GM18498 (cell line): Measurements from ENCODE around the gene PGLYRP1.

ENCODE experiments used
- ATAC-seq: cut with Tn5 transposase; IDR thresholded peaks from one replicate; pipeline ENCODE4 v1.9.1; 2021; ENCODE audit warnings: mild to moderate bottlenecking, moderate library complexity; ENCODE audit not compliant: unreplicated experiment

The PGLYRP1 gene, protein sequence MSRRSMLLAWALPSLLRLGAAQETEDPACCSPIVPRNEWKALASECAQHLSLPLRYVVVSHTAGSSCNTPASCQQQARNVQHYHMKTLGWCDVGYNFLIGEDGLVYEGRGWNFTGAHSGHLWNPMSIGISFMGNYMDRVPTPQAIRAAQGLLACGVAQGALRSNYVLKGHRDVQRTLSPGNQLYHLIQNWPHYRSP

DNA sequence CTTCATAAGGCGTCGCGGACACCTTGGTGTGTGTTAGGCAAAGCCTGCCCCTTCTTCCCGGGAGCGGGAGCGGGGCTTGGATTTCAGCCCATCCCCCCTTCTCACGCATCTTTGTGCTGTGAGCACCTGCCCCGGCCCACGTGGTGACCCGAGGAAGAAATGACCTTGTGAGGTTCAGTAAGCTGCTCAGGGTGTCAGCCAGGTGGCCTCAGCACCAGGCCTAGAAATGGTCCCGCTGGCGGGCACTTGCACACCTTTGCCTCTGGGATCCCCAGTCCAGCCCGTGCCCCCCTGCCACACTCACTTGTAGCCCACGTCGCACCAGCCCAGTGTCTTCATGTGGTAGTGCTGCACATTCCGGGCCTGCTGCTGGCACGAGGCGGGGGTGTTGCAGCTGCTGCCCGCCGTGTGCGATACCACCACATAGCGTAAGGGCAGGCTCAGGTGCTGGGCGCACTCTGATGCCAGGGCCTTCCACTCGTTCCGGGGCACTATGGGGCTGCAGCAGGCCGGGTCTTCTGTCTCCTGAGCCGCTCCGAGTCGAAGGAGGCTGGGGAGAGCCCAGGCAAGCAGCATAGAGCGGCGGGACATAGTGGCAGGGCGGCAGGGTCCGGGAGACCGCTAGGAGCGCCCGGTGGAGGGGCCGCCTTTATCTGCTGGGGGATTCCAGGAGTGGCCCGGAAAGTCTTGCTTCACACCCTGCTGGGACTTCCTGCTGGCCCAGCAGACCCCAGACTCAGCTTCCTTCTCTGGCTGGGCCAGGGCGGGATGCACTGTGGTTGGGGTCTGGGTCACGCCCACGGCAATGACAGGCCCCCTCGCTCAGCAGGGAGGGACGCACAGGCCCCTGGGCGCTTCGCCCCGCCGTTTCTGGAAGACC, at the start of gene PGLYRP1:
TSS of gene PGLYRP1 (minus strand) at position 623 of the 880 bp plus-strand sequence. CDS start at position 591, 32 bp downstream.
- ATAC-seq: no peak

DNA sequence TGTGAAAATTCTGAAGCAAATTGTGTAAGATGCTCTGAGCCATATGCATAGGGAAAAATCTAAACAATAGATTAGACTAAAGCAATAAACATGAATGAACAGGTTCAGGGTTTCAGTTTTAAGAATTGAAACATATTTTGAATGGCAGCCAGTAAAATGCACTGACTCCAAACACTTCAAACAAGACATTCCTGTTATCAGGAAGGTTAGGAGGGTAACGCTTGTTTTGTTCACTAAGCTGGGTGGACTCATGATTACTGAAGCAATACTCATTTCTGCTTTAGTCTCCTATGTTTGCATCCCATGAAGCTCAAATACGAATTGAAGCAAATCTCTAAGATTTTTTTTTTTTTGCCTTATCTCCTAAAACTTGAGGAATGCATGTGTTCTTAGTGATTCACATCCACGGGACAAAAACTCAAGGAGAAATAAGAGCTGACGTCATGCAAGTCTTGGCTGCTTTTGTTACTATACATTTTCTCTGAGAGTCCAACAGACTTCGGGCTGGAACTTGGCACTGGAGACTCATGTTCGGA, 47.0 kb upstream of the PGLYRP1 start:
- ATAC-seq: no peak

DNA sequence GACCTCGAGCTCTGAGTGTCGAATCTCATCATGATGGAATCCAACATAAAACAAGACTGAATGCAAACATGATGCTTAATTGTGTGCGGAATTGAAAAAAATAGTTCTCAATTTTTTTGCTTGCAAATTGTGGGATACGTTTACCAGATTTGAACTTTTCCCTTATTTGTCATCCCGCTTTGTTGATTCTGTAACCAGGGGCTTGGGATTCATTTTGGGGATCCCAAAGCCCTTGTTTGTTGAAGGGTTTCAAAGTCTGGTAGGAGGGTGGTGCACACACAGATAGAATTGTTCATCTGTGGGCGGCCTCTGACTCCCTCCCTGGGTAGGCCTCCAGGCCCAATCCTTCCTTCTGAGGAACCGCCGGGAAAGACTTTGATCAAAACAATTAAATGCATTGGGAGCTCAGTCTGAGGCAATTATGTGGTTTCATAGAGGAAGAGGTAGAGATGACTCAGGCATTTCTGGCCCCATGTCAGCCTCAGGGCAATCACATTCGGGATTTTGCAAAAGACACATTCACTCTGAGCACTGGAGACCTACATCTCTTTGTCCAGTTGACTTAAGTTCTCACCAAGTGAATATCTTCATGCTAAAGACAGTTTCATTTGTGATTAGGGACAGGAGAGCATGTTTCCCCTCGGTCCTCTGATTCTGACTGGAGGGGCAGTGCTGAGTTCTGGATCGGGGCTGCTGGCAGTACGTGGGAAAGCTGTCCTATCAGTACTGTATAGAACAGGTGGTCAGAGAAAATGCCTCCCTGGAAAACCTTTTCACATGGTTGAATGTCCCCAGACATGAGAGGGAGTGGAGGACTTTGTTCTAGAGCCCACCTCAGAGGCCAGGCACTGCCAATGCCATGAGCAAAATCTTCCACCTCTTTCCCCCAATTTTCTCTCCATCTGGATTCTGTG, 45.7 kb upstream of the PGLYRP1 start:
- no peak for ATAC-seq

DNA sequence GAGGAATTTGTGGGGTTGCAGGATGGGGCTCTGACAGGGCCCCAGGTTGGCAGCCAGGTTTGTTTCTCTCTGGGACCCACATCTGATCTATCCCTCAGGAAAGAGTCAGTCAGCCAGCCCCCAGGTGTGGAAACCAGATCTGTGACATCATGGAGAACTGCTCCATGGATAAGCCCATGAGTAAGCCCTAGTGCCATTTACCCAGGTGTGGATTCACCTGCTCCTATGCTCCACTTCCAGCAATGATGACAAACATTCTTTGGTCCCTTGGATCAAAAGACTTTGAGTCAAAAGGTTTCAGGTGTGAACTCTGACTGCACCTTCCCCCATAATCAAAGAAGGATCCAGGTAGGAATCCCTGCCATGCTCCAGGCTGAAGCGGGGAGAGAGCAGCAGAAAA, 44.8 kb upstream of the PGLYRP1 start:
- ATAC-seq: no peak

DNA sequence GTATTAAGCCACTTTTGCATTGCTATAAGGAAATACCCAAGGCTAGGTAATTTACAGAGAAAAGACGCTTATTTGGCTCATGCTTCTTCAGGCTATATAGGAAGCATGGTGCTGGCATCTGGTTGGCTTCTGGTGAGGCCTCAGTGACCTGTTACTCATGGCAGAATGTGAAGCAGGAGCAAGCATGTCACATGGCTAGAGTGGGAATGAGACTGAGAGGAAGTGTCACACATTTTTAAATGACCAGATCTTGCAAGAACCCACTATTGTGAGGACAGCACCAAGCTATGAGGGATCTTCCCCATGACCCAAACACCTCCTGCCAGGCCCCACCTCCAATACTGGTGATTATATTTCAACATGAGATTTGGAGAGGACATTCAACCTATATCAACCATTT, 43.6 kb upstream of the PGLYRP1 start:
- no peak for ATAC-seq

DNA sequence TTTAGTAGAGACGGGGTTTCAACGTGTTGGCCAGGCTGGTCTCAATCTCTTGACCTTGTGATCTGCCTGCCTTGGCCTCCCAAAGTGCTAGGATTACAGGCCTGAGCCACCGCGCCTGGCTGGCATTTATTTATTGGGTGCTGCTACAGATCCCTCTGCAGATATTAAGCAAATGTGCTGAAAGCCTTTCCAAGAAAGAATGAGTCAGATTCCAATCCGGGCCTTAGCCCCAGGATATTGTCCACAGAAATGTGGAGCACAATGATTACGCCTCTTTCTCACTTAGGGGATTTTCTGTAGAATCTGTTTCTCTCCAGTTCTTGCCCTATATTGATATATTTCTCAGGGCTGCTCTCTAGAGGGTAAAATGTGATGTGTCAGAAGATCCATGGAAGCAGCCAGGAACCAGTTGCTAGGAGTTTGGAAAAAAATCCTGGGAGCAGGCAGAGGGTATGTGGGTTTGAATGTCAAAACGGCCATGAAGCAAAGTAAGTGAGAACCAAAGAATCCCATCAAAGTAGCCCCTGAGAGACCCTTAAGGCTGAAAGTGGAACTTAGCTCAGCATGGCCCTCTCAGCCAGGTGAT, 42.7 kb upstream of the PGLYRP1 start:
- no peak for ATAC-seq

DNA sequence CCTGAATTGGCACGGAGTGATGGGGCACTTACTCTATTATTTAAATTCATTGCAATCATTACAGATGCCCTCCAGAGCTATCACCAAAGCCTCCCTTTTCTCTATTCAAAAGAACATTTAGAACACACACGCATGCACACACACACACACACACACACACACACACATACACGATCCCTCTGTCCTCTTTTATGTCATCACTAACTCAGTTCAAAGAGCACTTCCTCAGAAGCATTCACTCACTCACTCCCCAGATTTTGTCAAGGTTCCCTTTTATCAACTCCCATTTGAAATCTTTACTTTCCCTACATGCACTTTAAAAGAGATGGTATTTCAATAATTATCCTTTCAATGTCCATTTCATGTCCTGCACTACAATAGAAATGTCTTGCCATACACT, 40.3 kb upstream of the PGLYRP1 start:
- no peak for ATAC-seq

DNA sequence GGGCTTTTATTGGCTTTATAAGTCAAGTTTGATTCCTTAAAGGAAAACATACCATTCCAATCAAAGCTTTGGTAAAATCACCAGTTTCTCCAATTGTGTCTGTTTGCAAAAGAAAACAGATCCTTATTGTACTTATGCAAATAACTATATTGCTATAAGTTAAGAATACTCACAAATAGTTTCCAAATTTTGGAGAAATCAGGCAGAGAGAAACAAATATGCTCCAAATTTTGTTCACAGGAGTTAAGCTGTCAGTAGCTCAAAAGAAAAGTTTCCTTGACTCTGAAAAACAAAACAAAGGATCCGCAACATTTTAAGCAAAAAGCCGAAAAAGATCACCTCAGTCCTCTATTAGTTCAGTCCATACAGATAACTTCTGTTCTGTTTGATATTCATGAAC, 37.2 kb upstream of the PGLYRP1 start:
- no peak for ATAC-seq

DNA sequence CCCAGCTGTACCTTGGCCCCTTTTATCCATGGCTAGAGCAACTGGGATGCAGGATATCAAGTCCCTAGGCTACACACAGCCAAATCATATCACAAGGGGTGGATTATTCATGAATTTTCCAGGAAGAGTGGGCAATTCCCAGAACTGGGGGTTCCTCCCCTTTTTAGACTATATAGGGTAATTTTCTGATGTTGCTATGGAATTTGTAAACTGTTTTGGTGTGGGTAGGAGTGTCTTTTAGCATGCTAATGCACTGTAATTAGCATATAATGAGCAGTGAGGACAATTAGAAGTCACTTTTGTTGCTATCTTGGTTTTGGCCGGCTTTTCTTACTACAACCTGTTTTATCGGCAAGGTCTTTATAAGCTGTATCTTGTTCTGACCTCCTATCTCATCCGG, 35.9 kb upstream of the PGLYRP1 start:
- ATAC-seq: no peak

DNA sequence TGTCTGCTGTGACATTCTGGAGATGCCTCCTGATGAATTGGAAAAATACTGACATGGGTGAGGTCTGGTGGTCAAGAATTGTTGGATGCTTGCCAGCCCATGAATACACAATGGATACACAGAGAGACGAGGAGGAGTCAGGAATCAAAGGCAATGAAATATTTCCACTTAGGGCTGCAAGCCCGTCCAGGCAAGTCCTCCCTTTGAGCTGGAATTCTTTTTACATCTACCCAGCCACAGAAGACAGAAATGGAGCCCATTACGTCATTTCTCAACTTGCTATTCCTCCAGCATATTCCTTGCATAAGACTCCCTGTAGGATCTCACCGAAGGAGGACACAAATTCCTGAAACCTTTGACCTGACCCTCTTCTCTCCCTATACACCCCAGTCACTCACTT, 33.7 kb upstream of the PGLYRP1 start:
- ATAC-seq: no peak

DNA sequence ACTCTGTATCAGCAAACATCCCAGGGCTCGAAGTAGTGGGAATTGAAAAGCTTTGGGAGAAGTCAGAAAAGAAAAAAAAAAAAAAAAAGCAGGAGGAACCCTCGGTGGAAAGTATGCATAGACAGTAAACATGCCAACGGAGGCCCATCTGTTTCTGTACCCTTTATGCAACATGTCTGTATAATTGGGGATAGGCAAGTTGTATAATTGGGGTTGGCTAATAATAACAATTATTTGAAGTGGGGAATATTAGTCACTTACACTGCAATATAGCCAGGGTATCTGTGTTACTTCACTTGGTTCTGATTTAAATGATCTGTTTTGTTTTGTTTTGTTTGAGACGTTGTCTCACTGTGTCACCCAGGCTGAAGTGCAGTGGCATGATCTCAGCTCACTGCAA, 30.0 kb upstream of the PGLYRP1 start:
- ATAC-seq: no peak

DNA sequence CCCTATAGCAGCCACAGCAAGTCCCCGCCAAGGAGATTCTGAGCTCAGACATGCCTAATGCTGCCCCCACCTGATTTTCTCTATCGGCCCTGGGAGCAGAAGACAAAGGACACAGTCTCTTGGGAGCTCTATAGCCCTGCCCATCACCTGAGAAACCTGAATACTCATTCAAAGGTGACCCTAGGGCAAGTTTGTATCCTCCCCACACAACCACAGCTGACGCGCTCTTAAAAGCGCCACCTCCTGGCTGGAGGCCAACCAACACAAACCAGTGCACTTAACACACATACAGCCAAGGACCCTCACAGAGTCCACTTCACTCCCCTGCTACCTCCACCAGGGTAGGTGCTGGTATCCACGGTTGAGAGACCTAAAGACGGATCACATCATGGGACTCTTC, 26.7 kb upstream of the PGLYRP1 start:
- no peak for ATAC-seq

DNA sequence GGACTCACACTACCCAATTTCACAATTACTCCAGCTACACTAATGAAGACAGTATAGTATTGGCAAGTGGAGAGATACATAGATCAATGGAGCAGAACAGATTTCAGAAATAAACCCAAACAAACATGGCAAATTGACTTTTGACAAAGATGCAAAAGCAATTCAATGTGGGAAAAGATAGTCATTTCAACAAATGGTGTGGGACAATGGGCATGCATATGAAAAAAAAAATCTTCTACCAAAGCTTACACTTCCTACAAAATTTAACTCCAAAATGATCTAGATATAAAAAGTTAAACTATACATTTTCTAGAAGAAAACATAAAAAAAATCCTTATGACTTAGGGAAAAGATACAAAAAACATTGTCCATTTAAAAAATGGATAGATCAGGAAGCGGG, 20.7 kb upstream of the PGLYRP1 start:
- ATAC-seq: no peak

DNA sequence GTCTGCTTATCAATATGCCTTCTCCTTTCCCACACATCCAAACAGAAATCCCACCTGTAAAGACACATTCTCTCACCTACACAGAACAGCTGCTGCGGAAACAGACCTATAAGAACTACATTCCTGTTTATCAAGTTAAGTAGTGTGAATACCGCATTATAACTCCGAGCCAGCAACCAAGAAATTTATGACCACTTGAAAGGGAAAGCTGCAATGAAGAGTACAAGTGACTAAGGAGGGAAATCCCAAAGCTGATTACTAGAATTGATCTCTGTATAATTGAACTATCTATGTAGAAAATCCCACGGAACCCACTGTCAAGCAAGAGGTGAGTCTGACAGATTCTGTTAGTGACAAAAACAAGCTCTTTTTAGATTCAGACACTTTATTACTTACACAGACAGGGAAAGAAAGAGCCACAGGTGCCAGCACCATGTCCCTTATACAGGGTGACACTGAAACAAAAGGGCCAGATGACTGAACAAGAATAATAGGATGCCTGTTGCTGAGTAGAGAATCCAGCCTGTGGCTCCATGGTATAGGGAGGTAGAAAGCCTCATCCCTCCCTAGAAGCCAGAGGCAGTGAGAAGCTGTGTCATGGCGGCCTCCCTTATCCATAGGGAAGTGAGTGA, 19.5 kb upstream of the PGLYRP1 start:
- ATAC-seq: no peak

DNA sequence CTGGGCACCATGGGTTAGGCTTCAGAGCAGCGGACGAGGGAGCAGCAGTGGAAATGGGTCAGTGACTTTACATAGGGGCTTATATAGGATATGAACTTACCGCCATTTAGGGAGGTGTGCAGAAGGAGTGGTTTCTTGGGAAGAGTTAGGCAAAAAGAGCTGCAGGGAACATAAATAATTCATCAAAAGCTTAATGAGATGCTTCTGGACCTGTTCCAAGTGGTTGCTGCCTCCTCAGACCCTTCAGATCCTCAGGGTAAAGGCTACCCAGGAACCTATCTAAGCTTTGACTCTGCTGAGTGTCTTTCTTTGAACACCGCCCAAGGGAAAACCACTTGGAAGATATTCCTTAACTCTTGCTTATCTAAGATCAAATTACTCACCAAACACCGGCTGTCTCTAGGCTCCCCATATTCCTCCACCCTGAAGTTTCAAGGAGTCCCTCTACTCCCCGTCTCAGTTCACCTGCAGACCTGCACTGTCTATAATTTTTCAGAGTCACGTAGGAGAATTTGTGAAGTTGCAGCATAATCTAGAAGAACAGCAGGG, 18.2 kb upstream of the PGLYRP1 start, which contains the start of gene IGFL4:
TSS of gene IGFL4 (minus strand) at position 51 of the 549 bp plus-strand sequence. CDS start at position 11, 40 bp downstream.
- no peak for ATAC-seq

DNA sequence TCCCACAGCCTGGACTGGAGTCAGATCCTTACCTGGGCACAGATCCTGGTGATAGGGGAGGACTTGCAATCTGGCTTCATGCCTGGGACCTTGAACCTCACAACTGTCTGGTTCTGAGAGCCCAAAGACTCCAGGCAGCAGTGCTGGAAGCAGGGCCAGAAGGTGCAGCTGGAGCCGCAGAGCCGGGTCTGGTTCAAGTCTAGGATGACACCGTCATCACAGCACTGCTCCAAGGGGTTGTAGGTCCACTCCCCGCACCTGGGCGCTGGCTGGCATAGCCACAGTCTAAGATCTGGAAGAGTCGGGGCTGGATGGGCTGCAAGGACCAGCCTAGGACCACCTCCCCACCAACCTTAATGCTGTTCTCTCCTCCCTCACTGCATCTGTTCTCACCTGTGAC, 17.3 kb upstream of the PGLYRP1 start:
- no peak for ATAC-seq

DNA sequence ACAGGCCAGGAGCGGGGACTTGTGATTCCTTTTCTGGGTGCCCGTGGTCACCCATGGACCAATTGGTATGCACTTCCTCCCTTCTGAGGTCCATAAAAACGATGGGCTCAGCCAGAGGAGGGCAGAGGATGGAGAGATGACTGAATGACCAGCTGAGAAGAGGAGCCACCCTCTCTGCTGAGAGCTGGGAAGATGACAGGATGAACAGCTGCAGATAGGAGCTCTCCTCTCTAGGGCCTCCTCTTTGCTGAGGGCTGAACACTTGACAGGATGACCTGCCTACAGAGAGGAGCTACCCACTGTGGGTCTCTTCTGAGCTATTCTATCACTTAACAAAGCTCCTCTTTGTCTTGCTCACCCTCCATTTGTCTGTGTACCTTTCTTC, 13.9 kb upstream of the PGLYRP1 start:
- no peak for ATAC-seq

DNA sequence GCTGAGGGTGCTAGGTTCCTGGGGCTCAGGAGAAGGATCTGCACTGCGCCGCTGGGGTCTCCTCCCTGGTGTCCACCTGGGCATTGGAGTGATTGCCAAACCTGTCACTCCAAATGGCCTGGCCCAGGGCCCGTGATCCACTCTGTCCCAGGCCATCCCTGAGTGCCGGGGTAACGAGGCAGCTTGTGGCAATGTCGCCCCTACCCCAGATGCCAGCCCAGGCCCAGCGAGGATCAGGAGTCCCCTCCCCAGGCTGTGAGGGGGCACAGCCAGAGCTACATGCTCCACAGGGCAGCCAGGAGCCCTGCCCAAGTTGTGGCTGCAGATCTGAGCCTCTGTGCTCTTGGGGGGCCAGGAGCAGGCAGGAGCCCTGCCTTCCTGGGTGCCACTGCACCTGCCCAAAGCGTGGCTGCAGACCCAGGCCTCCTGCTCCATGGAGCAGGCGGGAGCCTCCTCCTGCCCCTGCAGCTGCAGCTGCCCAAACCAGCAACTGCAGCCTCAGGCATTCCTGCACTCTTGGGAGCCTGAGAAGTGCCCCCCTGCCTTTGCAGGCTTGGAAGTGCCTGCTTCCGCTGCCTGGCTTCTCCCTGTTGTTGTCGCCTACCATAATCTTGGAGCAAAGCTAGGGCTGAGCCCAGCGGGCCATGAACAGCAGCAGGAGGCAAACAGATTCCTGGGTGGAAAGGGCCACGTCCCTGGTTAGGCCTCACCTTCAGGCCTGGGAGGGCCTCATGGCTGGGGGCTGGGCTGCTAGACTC, 13.3 kb upstream of the PGLYRP1 start:
- ATAC-seq: no peak

DNA sequence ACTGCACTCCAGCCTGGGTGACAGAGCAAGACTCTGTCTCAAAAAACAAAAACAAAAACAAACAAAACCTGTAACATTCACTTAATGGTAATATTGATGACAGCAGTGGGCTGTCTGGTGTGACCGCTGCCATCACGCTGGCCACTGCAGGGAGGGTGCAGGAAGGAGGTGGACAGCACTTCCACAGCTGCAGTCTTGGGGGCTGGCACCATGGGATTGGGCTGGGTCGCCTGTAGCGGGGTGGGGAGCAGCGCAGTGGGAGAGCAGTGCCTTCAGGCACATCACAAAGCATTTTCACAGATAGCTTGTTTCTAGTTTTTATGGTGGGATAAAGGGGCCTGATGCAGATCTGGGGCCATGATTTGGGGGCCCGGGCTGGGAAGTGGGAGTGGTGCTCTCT, 12.7 kb upstream of the PGLYRP1 start:
- ATAC-seq: no peak
